HG03039 (cell line): ENCODE data around the gene HIVEP2.

ENCODE experiments used
- ATAC-seq: cut with Tn5 transposase; IDR thresholded peaks from one replicate; pipeline ENCODE4 v1.9.1; 2021; ENCODE audit warnings: mild to moderate bottlenecking, moderate library complexity; ENCODE audit not compliant: unreplicated experiment

Gene HIVEP2

DNA sequence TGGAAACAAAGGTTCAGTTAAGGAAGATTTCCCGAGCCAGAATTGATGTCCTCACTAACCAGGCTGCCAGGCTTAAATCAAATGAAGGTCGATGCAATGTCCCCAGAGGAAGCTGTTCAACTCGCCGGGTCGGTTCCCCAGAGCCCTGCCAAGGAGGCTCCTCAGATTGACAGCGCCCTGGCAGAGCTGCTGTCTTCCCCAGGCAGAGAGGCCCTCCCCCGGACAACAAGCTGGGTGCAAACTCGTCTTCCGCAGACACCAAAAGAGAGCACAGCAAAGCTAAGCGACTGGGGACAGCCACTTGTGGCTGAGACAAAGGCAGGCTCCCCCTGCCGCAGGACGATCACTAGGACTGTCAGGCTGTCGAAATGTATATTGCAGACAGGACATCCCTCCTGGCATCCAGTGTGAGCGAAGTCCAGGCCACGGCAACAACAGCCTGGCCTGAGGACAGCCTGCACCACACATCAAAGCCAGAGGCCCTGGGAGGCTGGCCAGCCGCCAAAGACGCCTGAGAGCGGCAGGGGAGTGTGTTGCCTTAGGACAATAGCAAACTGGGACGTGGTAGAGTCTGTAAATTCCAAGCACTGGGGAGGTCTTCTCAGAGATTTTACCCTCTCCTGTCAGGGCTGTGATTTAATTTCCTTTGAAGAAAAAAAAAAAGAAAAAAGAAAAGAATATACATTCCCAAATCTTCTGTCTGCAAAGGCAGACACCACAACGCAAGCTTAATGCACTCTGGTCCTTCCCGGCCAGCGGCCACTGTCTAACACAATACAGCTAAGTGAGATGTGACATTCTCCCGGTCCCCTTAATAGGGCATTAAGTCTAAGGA, 99.1 kb downstream of the HIVEP2 start:
- ATAC-seq: no peak

GRCh38 chr6:142845143-142845571, 99.8 kb downstream of the HIVEP2 start:
- no peak for ATAC-seq

- ATAC-seq: no peak
Measured at GRCh38 chr6:142844065-142844755, 100.8 kb downstream of the HIVEP2 start.

GRCh38 chr6:142843361-142843760, 101.6 kb downstream of the HIVEP2 start:
- ATAC-seq: peak; percentile 3

GRCh38 chr6:142842418-142843261, 102.3 kb downstream of the HIVEP2 start:
- peak; percentile 69 for ATAC-seq

DNA sequence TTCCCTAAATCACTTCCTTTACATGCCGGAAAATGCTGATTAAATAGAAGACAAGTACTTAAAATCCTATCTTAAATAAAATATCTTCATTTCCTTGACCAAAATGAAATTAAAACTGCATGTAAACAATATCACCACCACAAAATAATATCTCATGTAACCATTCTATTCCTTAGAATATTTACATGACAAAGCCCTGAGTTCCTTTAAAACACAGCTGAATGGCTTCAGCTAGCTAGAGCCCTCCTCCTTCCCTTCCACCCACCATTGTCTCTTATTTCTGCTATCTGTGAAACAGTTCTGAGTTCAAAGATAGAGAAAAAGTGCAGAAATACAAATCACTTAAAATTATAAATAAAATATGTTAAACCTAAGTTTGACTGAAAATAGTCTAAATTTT, 103.1 kb downstream of the HIVEP2 start:
- ATAC-seq: no peak

GRCh38 chr6:142839686-142840040, 105.3 kb downstream of the HIVEP2 start:
- no peak for ATAC-seq

DNA sequence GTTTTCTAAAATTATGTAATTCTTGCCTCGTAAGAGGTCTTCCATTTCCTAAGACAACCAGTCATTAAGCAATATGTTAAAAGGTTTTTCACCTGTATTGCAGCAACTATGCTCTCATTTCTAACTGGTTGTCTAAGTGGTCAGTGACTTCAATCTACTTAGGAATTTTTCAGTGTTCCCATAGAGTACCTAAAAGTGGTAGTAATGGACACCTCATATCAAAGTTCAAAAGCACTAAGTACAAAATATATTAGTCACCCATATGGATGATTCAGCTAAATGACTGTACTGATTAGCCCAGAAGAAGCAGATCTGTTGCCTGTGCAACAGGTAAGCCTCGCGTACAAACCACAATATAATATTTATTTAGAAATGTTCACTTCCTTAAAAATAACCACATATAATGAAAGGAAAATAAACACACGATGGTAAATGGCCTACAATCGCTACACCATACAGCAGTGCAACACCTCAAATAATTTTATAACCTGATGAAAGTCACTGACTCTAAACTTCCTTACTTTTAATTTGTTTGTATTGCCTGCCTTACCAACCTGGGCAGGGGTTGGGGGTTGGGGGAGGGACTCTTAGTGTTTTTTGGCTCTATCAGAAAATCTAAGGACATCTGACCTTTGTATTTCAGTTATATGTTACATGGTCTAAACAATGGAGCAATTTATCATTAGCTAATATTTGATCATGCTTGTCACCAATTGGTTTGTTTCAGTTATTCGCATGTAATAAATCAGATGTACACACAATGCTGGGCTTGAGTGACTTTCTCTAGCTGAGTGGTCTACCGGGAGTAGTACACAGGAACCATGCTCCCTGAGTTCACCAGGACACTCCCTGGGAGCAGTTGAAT, 105.9 kb downstream of the HIVEP2 start:
- ATAC-seq: no peak

- ATAC-seq: no peak
Measured at GRCh38 chr6:142835787-142836535, 109.0 kb downstream of the HIVEP2 start.

- no peak for ATAC-seq
Measured at GRCh38 chr6:142834853-142835252, 110.1 kb downstream of the HIVEP2 start.

DNA sequence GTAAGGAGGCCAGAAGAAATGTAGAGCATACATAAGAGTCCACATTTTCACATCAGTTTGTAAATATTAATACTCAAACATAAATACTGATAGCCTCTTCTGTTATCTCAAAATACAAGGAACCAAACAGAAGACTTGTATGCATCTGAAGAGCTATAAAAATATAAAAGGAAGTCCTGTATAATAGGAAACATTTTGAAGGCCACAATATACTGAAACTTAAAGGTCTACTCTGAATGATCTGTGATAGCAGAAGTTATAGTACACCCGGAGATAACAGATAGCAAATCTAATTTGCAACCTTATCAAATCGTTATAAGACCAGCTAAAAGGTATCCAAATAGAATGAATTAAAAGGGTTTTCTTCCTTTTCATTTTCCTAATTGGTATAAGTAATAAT, 111.2 kb downstream of the HIVEP2 start:
- ATAC-seq: no peak

GRCh38 chr6:142833054-142833453, 111.9 kb downstream of the HIVEP2 start:
- ATAC-seq: no peak

DNA sequence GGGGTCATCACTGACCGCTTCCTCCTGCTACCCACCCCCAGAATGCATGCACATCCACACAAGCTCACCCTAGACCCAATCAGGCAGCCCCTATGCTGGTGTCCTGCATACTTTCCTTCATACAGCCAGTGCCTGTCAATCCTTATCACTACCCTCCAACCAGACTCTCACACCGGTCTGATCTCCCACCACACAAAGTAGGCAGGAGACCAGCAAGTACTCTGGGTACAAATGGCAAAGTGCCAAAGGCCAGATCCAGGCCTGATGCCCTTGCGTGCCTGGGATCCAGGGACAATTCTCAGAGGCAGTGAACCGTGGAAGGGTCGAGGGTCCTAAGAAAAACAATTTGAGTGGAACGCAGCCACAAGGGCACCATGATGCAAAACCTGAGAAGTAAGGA, 114.2 kb downstream of the HIVEP2 start:
- no peak for ATAC-seq

DNA sequence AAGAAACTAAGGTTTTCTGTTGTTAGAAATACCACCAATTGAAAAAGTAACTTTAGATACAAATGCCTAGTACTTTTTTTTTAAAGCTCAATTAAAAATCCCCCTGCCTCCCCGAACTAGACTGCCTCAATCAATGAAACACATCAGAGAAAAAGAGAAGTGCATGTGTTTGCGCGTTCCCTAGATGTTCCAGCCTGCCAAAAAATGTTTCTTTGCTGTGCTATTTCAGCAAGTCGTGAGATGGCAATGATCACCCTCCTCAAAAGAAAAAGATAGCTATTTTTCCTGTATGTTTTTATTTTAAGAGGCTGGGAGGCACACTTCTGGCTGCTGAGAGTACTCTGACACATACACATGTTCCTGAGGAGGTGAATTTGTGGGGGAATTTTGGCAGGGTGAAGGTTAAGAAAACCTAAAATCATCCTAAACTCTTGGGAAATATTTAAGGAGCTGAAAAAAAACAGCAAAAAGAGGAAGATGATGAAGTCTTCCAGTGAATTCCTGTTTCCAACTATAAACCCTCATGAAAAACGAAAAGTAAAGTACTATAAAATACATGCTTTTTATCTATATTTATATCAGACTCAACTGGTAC, 114.8 kb downstream of the HIVEP2 start:
- ATAC-seq: no peak

DNA sequence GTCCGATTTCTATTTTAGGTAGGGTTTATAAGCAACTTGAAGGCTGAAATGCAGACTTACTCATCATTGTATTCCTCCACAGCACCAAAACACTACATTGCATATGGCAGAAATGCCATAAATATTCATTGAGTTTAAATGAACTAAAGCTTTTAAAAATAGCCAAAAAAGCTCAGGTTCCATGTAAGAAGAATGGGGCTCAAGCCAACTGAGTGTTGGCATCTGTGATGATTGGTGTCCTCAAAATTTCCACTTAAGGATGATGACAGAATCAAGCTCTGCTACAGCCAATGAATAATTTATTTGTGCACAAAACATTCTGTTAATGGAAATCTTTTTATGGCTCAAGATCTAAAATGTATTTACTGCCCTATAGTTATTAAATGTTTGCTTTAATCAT, 115.4 kb downstream of the HIVEP2 start:
- ATAC-seq: no peak

DNA sequence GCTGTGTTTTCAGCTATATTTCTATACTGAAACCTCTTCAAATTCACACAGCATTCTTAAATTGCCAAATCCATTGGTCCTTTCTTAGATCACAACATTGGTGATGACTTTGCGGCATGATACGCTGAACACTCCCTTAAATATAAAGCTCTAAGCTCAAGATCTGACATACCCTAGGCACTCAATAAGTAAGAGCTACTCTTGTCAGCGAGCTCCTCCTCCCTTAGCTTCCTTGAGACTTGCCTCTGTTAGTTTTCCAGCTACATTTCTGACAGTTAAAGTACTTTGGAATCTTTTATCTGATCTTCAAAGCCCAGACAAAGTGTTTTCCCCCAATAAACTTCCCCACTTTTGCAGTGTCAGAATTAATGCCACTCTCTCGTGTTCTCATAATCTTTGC, 117.0 kb downstream of the HIVEP2 start:
- no peak for ATAC-seq

DNA sequence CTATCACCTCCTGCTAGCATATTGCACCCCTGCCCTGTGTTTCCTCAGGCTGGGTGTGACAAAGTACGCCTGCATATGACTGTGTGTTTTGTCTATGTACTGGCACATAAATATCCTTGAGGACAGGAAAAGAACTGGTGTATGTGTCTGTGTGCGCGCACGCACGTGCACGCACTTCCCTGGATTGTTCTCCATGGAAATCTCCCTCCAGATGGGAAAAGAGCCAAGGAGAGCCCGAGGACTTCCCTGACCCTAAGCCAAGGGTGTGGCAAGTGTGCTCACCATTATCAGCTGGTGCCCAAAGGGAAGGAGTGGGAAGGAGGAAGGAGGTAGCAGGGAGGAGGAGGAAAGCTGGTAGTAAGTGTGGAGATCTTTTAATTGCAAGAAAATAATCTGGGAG, 117.6 kb downstream of the HIVEP2 start:
- ATAC-seq: no peak

GRCh38 chr6:142825760-142826159, 119.2 kb downstream of the HIVEP2 start:
- no peak for ATAC-seq

- ATAC-seq: no peak
Measured at GRCh38 chr6:142824426-142824825, 120.5 kb downstream of the HIVEP2 start.
